ENCODE measurements around the gene PPP1R17.

The PPP1R17 gene

DNA sequence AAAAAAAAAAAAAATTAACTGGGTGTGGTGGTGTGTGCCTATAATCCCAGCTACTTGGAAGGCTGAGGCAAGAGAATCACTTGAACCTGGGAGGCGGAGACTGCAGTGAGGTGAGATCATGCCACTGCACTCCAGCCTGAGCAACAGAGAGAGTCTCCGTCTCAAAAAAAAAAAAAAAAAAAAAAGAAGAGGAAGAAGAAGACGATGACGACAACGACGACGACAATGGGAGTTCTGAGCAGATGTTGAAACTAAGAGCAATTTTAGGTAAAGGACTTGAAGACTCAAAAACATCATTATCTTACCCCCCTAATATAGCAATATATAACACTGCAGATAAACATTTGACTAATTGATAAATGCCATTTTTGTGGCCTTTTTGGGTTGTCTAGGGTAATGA is 39.5 kb upstream of the PPP1R17 start:
- no peak overlapping the region for H2AFZ ChIP-seq (ENCODE audit: low read length)

GRCh38 chr7:31648288-31648687 is 38.7 kb upstream of the PPP1R17 start:
- H3K4me2 ChIP-seq (ENCODE audit: insufficient read depth, low read length, poor library complexity, severe bottlenecking): no peak overlapping the region
- H3K14ac ChIP-seq (ENCODE audit: low read length): no peak overlapping the region
- no peak overlapping the region for H3K4ac ChIP-seq (ENCODE audit: low read length)
- no peaks in the 10 kb centered on the region for H3K79me1 ChIP-seq (ENCODE audit: low read depth, low read length)
- WGBS, 2 donors (ENCODE audit: extremely low coverage in 2 of 2, insufficient read length in 2 of 2, insufficient replicate concordance in 1 of 2): no CpG with 5 or more reads among the region's 1 CpG
- no peak overlapping the region for H4K8ac ChIP-seq (ENCODE audit: low read depth, low read length)
- no peak overlapping the region for H3K9ac ChIP-seq (ENCODE audit: low read depth, low read length, poor library complexity)
- no peak overlapping the region for H3K4me3 ChIP-seq (ENCODE audit: low read length in 2 of 2)
- no peak overlapping the region for H2AK5ac ChIP-seq (ENCODE audit: low read depth, low read length)
- no peak overlapping the region for H4K91ac ChIP-seq (ENCODE audit: low read depth, low read length, poor library complexity)
- H2BK5ac ChIP-seq (ENCODE audit: low read length): no peak overlapping the region
- H3K27ac ChIP-seq (replicated peaks; ENCODE audit: low read length): no peak overlapping the region
- H2AFZ ChIP-seq (ENCODE audit: low read length): no peak overlapping the region
- no peak overlapping the region for H3K18ac ChIP-seq (ENCODE audit: low read length)
- H3K27me3 ChIP-seq (ENCODE audit: control insufficient read depth in 3 of 3, insufficient read depth in 3 of 3, low read depth in 1 of 3, low read length in 3 of 3): no peaks in the 10 kb centered on the region
- H2BK120ac ChIP-seq (ENCODE audit: low read depth, low read length): no peak overlapping the region
- no peaks in the 10 kb centered on the region for H3K9me3 ChIP-seq (replicated peaks in 1 of 2; ENCODE audit: control insufficient read depth in 2 of 2, insufficient read depth in 1 of 2, low read depth in 1 of 2, low read length in 2 of 2)
- no peak for DNase-seq (ENCODE audit: low spot score)
- H2BK15ac ChIP-seq (ENCODE audit: low read length): no peak overlapping the region
- H3K4me1 ChIP-seq (ENCODE audit: control insufficient read depth in 2 of 2, insufficient read depth in 1 of 2, low read depth in 1 of 2, low read length in 2 of 2): peaks cover 0 to 4% of the 10 kb centered on the region in 2 donors
- H3K23ac ChIP-seq (ENCODE audit: low read depth, low read length, poor library complexity): no peak overlapping the region
- H3K36me3 ChIP-seq (replicated peaks in 1 of 2; ENCODE audit: control insufficient read depth in 2 of 2, insufficient read depth in 2 of 2, low read length in 2 of 2): no peaks in the 10 kb centered on the region
- no peak overlapping the region for H2BK12ac ChIP-seq (ENCODE audit: low read length)

More for the DNA sequence above, 39.5 kb upstream of the PPP1R17 start:
- no peaks in the 10 kb centered on the region for H3K27me3 ChIP-seq (ENCODE audit: control insufficient read depth in 3 of 3, insufficient read depth in 3 of 3, low read depth in 1 of 3, low read length in 3 of 3)
- H2BK12ac ChIP-seq (ENCODE audit: low read length): no peak overlapping the region
- no peak overlapping the region for H2BK120ac ChIP-seq (ENCODE audit: low read depth, low read length)
- no peaks in the 10 kb centered on the region for H3K36me3 ChIP-seq (replicated peaks in 1 of 2; ENCODE audit: control insufficient read depth in 2 of 2, insufficient read depth in 2 of 2, low read length in 2 of 2)
- no peak overlapping the region for H3K9ac ChIP-seq (ENCODE audit: low read depth, low read length, poor library complexity)
- no peak overlapping the region for H2BK15ac ChIP-seq (ENCODE audit: low read length)
- no peak overlapping the region for H3K4ac ChIP-seq (ENCODE audit: low read length)
- WGBS, 2 donors (ENCODE audit: extremely low coverage in 2 of 2, insufficient read length in 2 of 2, insufficient replicate concordance in 1 of 2): no CpG with 5 or more reads among the region's 7 CpGs
- no peak overlapping the region for H3K18ac ChIP-seq (ENCODE audit: low read length)
- H3K4me3 ChIP-seq (ENCODE audit: low read length in 2 of 2): no peak overlapping the region
- H4K91ac ChIP-seq (ENCODE audit: low read depth, low read length, poor library complexity): no peak overlapping the region
- H2AK5ac ChIP-seq (ENCODE audit: low read depth, low read length): no peak overlapping the region
- no peaks in the 10 kb centered on the region for H3K9me3 ChIP-seq (replicated peaks in 1 of 2; ENCODE audit: control insufficient read depth in 2 of 2, insufficient read depth in 1 of 2, low read depth in 1 of 2, low read length in 2 of 2)
- H3K4me1 ChIP-seq (ENCODE audit: control insufficient read depth in 2 of 2, insufficient read depth in 1 of 2, low read depth in 1 of 2, low read length in 2 of 2): peaks cover 0 to 4% of the 10 kb centered on the region in 2 donors
- DNase-seq (ENCODE audit: low spot score): no peak
- no peak overlapping the region for H3K14ac ChIP-seq (ENCODE audit: low read length)
- no peak overlapping the region for H2BK5ac ChIP-seq (ENCODE audit: low read length)
- no peak overlapping the region for H3K23ac ChIP-seq (ENCODE audit: low read depth, low read length, poor library complexity)
- H4K8ac ChIP-seq (ENCODE audit: low read depth, low read length): no peak overlapping the region
- no peaks in the 10 kb centered on the region for H3K79me1 ChIP-seq (ENCODE audit: low read depth, low read length)
- no peak overlapping the region for H3K4me2 ChIP-seq (ENCODE audit: insufficient read depth, low read length, poor library complexity, severe bottlenecking)
- H3K27ac ChIP-seq (replicated peaks; ENCODE audit: low read length): no peak overlapping the region

DNA sequence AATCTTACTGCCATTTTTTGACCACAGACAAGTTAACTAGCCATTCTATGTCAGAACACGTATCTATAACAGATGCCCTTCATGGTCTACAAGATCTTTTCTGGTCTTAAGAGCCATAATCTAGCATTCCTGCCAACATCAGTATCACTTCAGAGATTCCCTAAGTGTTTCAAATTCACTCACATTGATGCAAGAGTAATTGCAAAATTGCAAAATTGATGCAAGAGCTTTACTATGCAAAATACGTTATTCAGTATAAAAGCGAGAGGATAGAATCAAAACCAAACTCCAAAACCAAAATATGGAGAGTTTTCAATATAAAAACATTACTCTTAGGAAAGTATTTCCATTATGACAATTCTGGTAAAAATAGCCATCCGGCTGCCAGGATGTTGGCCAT is 38.1 kb upstream of the PPP1R17 start:
- no peak for DNase-seq (ENCODE audit: low spot score)
- no peak overlapping the region for H3K4me3 ChIP-seq (ENCODE audit: low read length in 2 of 2)
- H3K4me1 ChIP-seq (ENCODE audit: control insufficient read depth in 2 of 2, insufficient read depth in 1 of 2, low read depth in 1 of 2, low read length in 2 of 2): peaks cover 0 to 4% of the 10 kb centered on the region in 2 donors
- no peak overlapping the region for H3K18ac ChIP-seq (ENCODE audit: low read length)
- no peaks in the 10 kb centered on the region for H3K9me3 ChIP-seq (replicated peaks in 1 of 2; ENCODE audit: control insufficient read depth in 2 of 2, insufficient read depth in 1 of 2, low read depth in 1 of 2, low read length in 2 of 2)
- no peak overlapping the region for H2BK120ac ChIP-seq (ENCODE audit: low read depth, low read length)
- H3K14ac ChIP-seq (ENCODE audit: low read length): no peak overlapping the region
- no peaks in the 10 kb centered on the region for H3K27me3 ChIP-seq (ENCODE audit: control insufficient read depth in 3 of 3, insufficient read depth in 3 of 3, low read depth in 1 of 3, low read length in 3 of 3)
- H3K9ac ChIP-seq (ENCODE audit: low read depth, low read length, poor library complexity): no peak overlapping the region
- no peaks in the 10 kb centered on the region for H3K36me3 ChIP-seq (replicated peaks in 1 of 2; ENCODE audit: control insufficient read depth in 2 of 2, insufficient read depth in 2 of 2, low read length in 2 of 2)
- H4K91ac ChIP-seq (ENCODE audit: low read depth, low read length, poor library complexity): no peak overlapping the region
- no CpG with 5 or more reads among the region's 4 CpGs for WGBS, 2 donors (ENCODE audit: extremely low coverage in 2 of 2, insufficient read length in 2 of 2, insufficient replicate concordance in 1 of 2)
- no peak overlapping the region for H3K4ac ChIP-seq (ENCODE audit: low read length)
- H4K8ac ChIP-seq (ENCODE audit: low read depth, low read length): no peak overlapping the region
- H3K4me2 ChIP-seq (ENCODE audit: insufficient read depth, low read length, poor library complexity, severe bottlenecking): no peak overlapping the region
- H2BK5ac ChIP-seq (ENCODE audit: low read length): no peak overlapping the region
- H3K79me1 ChIP-seq (ENCODE audit: low read depth, low read length): no peaks in the 10 kb centered on the region
- no peak overlapping the region for H2BK12ac ChIP-seq (ENCODE audit: low read length)
- no peak overlapping the region for H2AFZ ChIP-seq (ENCODE audit: low read length)
- H2BK15ac ChIP-seq (ENCODE audit: low read length): no peak overlapping the region
- no peak overlapping the region for H3K27ac ChIP-seq (replicated peaks; ENCODE audit: low read length)
- H2AK5ac ChIP-seq (ENCODE audit: low read depth, low read length): no peak overlapping the region
- no peak overlapping the region for H3K23ac ChIP-seq (ENCODE audit: low read depth, low read length, poor library complexity)

GRCh38 chr7:31651234-31652062 is 35.6 kb upstream of the PPP1R17 start:
- Histone ChIP-seq H2BK12ac (ENCODE audit: low read length) (no peak overlapping the region), H3K9ac (ENCODE audit: low read depth, low read length, poor library complexity) (no peak overlapping the region), H3K9me3 (replicated peaks in 1 of 2; ENCODE audit: control insufficient read depth in 2 of 2, insufficient read depth in 1 of 2, low read depth in 1 of 2, low read length in 2 of 2) (no peaks in the 10 kb centered on the region), H3K27ac (replicated peaks; ENCODE audit: low read length) (no peak overlapping the region), H3K4me3 (ENCODE audit: low read length in 2 of 2) (no peak overlapping the region), H2BK15ac (ENCODE audit: low read length) (no peak overlapping the region), H2AK5ac (ENCODE audit: low read depth, low read length) (no peak overlapping the region), H3K4ac (ENCODE audit: low read length) (no peak overlapping the region), H3K18ac (ENCODE audit: low read length) (no peak overlapping the region), H3K36me3 (replicated peaks in 1 of 2; ENCODE audit: control insufficient read depth in 2 of 2, insufficient read depth in 2 of 2, low read length in 2 of 2) (no peaks in the 10 kb centered on the region), H4K8ac (ENCODE audit: low read depth, low read length) (no peak overlapping the region), H4K91ac (ENCODE audit: low read depth, low read length, poor library complexity) (no peak overlapping the region), H3K14ac (ENCODE audit: low read length) (no peak overlapping the region), H3K4me2 (ENCODE audit: insufficient read depth, low read length, poor library complexity, severe bottlenecking) (no peak overlapping the region), H3K23ac (ENCODE audit: low read depth, low read length, poor library complexity) (no peak overlapping the region), H2BK5ac (ENCODE audit: low read length) (no peak overlapping the region), H2AFZ (ENCODE audit: low read length) (no peak overlapping the region), H2BK120ac (ENCODE audit: low read depth, low read length) (no peak overlapping the region), H3K79me1 (ENCODE audit: low read depth, low read length) (no peaks in the 10 kb centered on the region), H3K4me1 (ENCODE audit: control insufficient read depth in 2 of 2, insufficient read depth in 1 of 2, low read depth in 1 of 2, low read length in 2 of 2) (peaks cover 0 to 4% of the 10 kb centered on the region in 2 donors), H3K27me3 (ENCODE audit: control insufficient read depth in 3 of 3, insufficient read depth in 3 of 3, low read depth in 1 of 3, low read length in 3 of 3) (no peaks in the 10 kb centered on the region)
- DNase-seq (ENCODE audit: low spot score): no peak
- no CpG with 5 or more reads among the region's 7 CpGs for WGBS, 2 donors (ENCODE audit: extremely low coverage in 2 of 2, insufficient read length in 2 of 2, insufficient replicate concordance in 1 of 2)

All from neuronal stem cell (in vitro differentiated cells).